Endothelial cell of umbilical vein (primary cell): ENCODE measurements around the gene NAA20.

Experiments
- EZH2 ChIP-seq: IDR thresholded peaks from 2 replicates; pipeline ENCODE4 v1.6.1; 2012; ENCODE audit warnings: borderline replicate concordance, low read depth, mild to moderate bottlenecking, moderate library complexity, low read length, inconsistent platforms; ENCODE audit not compliant: severe bottlenecking
- POLR2A ChIP-seq: IDR thresholded peaks from 2 replicates; pipeline ENCODE4 v1.6.1; 2012; ENCODE audit warnings: low read depth, mild to moderate bottlenecking, control low read depth, low read length
- TF ChIP-seq, protein P1 (sequence below), 2 donors: IDR thresholded peaks; 1 replicate in 1 of 2; 2 replicates in 1 of 2; pipeline ENCODE4 v1.5.1; 2011; ENCODE audit warnings: low read length in 2 of 2, mild to moderate bottlenecking in 2 of 2, moderate library complexity in 2 of 2, control low read depth in 1 of 2, inconsistent platforms in 1 of 2, low read depth in 1 of 2; ENCODE audit not compliant: insufficient read depth in 1 of 2; ENCODE audit errors: extremely low read depth in 1 of 2

DNA sequence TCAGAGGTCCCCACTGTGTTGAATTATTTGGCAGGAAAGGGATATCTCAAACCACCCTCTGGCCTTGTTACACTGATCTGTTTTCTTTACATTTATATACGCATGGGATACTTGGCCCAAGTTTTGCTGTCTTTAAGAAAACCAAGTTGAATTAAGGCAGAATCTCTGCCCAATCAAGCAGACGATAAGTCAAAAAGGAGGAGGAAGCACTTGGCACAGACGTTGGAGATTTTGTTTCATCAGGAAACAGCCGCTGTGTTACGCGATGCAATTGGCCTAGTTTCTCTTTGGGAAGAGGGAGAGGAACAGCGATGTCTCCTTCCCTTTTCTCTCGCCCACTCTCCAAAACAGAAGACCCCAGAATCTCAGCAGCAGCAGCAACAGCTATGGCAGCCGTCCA lies 20.2 kb upstream of the NAA20 start:
- TF ChIP-seq, protein P1, sequence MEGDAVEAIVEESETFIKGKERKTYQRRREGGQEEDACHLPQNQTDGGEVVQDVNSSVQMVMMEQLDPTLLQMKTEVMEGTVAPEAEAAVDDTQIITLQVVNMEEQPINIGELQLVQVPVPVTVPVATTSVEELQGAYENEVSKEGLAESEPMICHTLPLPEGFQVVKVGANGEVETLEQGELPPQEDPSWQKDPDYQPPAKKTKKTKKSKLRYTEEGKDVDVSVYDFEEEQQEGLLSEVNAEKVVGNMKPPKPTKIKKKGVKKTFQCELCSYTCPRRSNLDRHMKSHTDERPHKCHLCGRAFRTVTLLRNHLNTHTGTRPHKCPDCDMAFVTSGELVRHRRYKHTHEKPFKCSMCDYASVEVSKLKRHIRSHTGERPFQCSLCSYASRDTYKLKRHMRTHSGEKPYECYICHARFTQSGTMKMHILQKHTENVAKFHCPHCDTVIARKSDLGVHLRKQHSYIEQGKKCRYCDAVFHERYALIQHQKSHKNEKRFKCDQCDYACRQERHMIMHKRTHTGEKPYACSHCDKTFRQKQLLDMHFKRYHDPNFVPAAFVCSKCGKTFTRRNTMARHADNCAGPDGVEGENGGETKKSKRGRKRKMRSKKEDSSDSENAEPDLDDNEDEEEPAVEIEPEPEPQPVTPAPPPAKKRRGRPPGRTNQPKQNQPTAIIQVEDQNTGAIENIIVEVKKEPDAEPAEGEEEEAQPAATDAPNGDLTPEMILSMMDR (IDR thresholded peaks at IDR 0.05; ENCODE audit: extremely low read depth in 1 of 2, insufficient read depth in 1 of 2, low read depth in 1 of 2, low read length in 2 of 2): no peak
- TF ChIP-seq EZH2 (no peak), POLR2A (no peak)
